Hepatocyte (in vitro differentiated cells): Measurements from ENCODE around the gene NKPD1. TPM values are rescaled to one million over a fixed set of nuclear protein-coding genes. Genes with fewer than 3 reads are reported as not detected.
A peak's percentile ranks its signal among the peaks of the same experiment; 100 is the strongest.

Experiments
- DNase-seq: peaks from one replicate; pipeline ENCODE4 v3.0.0-alpha.2; 2016; ENCODE audit warnings: low spot score
- H2AFZ ChIP-seq: fragments of 200-600 bp; sonication (generic); 2 replicates; pipeline ENCODE4 v1.6.0; 2016; ENCODE audit warnings: antibody characterized with exemption, mild to moderate bottlenecking
- H3K27ac ChIP-seq: fragments of 200-600 bp; sonication (generic); 2 replicates; pipeline ENCODE4 v1.5.1; 2016; ENCODE audit warnings: mild to moderate bottlenecking
- H3K27me3 ChIP-seq: fragments of 200-600 bp; sonication (generic); 2 replicates; pipeline ENCODE4 v1.6.1; 2016
- H3K36me3 ChIP-seq: fragments of 200-600 bp; sonication (generic); replicated peaks from 2 replicates; pipeline ENCODE4 v1.5.1; 2016; ENCODE audit warnings: low read depth; ENCODE audit not compliant: insufficient read depth
- H3K4me1 ChIP-seq: fragments of 200-600 bp; sonication (generic); 2 replicates; pipeline ENCODE4 v1.5.1; 2016; ENCODE audit warnings: mild to moderate bottlenecking, moderate library complexity; ENCODE audit not compliant: insufficient read depth
- H3K4me2 ChIP-seq: fragments of 200-600 bp; sonication (generic); 2 replicates; pipeline ENCODE4 v1.6.0; 2016
- H3K4me3 ChIP-seq: fragments of 200-600 bp; sonication (generic); 2 replicates; pipeline ENCODE4 v1.5.1; 2016; ENCODE audit warnings: mild to moderate bottlenecking
- H3K79me2 ChIP-seq: fragments of 200-600 bp; sonication (generic); 2 replicates; pipeline ENCODE4 v1.6.0; 2017; ENCODE audit warnings: mild to moderate bottlenecking
- H3K9me2 ChIP-seq: fragments of 200-600 bp; sonication (generic); replicated peaks from 2 replicates; pipeline ENCODE4 v1.6.0; 2017; ENCODE audit warnings: mild to moderate bottlenecking; ENCODE audit not compliant: insufficient read depth
- H3K9me3 ChIP-seq: fragments of 200-600 bp; sonication (generic); 2 replicates; pipeline ENCODE4 v1.5.1; 2016; ENCODE audit warnings: low read depth, mild to moderate bottlenecking
- H4K20me1 ChIP-seq: fragments of 200-600 bp; sonication (generic); 2 replicates; pipeline ENCODE4 v1.6.0; 2016; ENCODE audit warnings: mild to moderate bottlenecking; ENCODE audit not compliant: insufficient read depth, poor library complexity, severe bottlenecking
- CTCF ChIP-seq: fragments of 200-600 bp; sonication (generic); IDR thresholded peaks from 2 replicates; pipeline ENCODE4 v1.5.1; 2016; ENCODE audit warnings: antibody characterized with exemption, mild to moderate bottlenecking; ENCODE audit not compliant: poor library complexity
- EZH2 ChIP-seq: fragments of 200-600 bp; sonication (generic); IDR thresholded peaks from 2 replicates; pipeline ENCODE4 v1.6.1; 2016; ENCODE audit warnings: antibody characterized with exemption, mild to moderate bottlenecking, borderline replicate concordance
- EZH2phosphoT487 ChIP-seq: fragments of 200-600 bp; sonication (generic); IDR thresholded peaks from one replicate; pipeline ENCODE4 v1.6.1; 2018; ENCODE audit warnings: antibody characterized with exemption, mild to moderate bottlenecking, low read depth, moderate library complexity; ENCODE audit not compliant: unreplicated experiment, severe bottlenecking
- WGBS: methylation state at CpG from one replicate; pipeline ENCODE4 v1.1.6; 2016; ENCODE audit warnings: low lambda C conversion rate; ENCODE audit errors: missing lambda C conversion rate; 5-methylcytosine and 5-hydroxymethylcytosine counted together
- polyA plus RNA-seq: library from polyadenylated mRNA; unstranded; fragments of >200 nt; fragmentation: Nextera tagmentation; extraction: Ambion mirVana; gene quantifications from 2 replicates; pipeline ENCODE4 v1.2.1, GENCODE V29; 2016
- total RNA-seq: library from RNA; depleted of rRNA; stranded (reverse); fragments of >200 nt; gene quantifications from 2 replicates; pipeline ENCODE4 v1.2.3, GENCODE V29; 2014

The NKPD1 gene
- total and polyA plus RNA-seq, 2 experiments from 2014 or later: 0.27 to 0.50 TPM

GRCh38 chr19:45179072-45179891 lies 18.5 kb upstream of the NKPD1 start:
- H3K9me3 ChIP-seq: no peaks in the 10 kb centered on the region
- peak overlapping the region; percentile 30 for H3K4me3 ChIP-seq
- H3K4me2 ChIP-seq: peak overlapping the region; percentile 95
- peaks cover 45% of the 10 kb centered on the region for H3K79me2 ChIP-seq
- DNase-seq: peak; percentile 81
- H2AFZ ChIP-seq: peak overlapping the region; percentile 28
- TF ChIP-seq EZH2 (no peak), EZH2phosphoT487 (no peak), CTCF (no peak)
- peak overlapping the region; percentile 79 for H3K27ac ChIP-seq
- H3K9me2 ChIP-seq: no peaks in the 10 kb centered on the region
- H3K4me1 ChIP-seq: peaks cover 10% of the 10 kb centered on the region
- H3K36me3 ChIP-seq: no peaks in the 10 kb centered on the region
- no peaks in the 10 kb centered on the region for H3K27me3 ChIP-seq
- 1% methylated on average over 66 of the region's 97 CpGs for WGBS
- H4K20me1 ChIP-seq: no peaks in the 10 kb centered on the region

GRCh38 chr19:45178262-45179071 lies 17.7 kb upstream of the NKPD1 start, which contains the start of gene BLOC1S3:
Gene BLOC1S3 (plus strand): TSS chr19:45178784. CDS start chr19:45179297, 513 bp downstream.
- Histone ChIP-seq H3K4me3 (peak within 1 kb of the TSS; percentile 30), H3K79me2 (peaks cover 45% of the 10 kb centered on the region), H3K36me3 (no peaks in the 10 kb centered on the region), H2AFZ (peak within 1 kb of the TSS; percentile 28), H3K27ac (peak within 1 kb of the TSS; percentile 87), H3K27me3 (no peaks in the 10 kb centered on the region), H3K4me2 (peak within 1 kb of the TSS; percentile 95), H3K9me2 (no peaks in the 10 kb centered on the region), H4K20me1 (no peaks in the 10 kb centered on the region), H3K9me3 (no peaks in the 10 kb centered on the region), H3K4me1 (peaks cover 10% of the 10 kb centered on the region)
- peak; percentile 100 for DNase-seq
- TF ChIP-seq CTCF (peak; percentile 40), EZH2 (no peak), EZH2phosphoT487 (no peak)
- WGBS: 1% methylated on average over 51 of the region's 51 CpGs

GRCh38 chr19:45177817-45178261 lies 17.1 kb upstream of the NKPD1 start, which contains the start of gene TRAPPC6A:
Gene TRAPPC6A (minus strand): TSS chr19:45178237. CDS start chr19:45178218, 19 bp downstream.
- Histone ChIP-seq H3K4me3 (peak within 1 kb of the TSS; percentile 30), H3K4me1 (peaks cover 10% of the 10 kb centered on the region), H3K4me2 (peak within 1 kb of the TSS; percentile 95), H3K9me3 (no peaks in the 10 kb centered on the region), H3K27me3 (no peaks in the 10 kb centered on the region), H2AFZ (peak within 1 kb of the TSS; percentile 28), H3K9me2 (no peaks in the 10 kb centered on the region), H3K79me2 (peaks cover 45% of the 10 kb centered on the region), H4K20me1 (no peaks in the 10 kb centered on the region), H3K27ac (peak within 1 kb of the TSS; percentile 87), H3K36me3 (no peaks in the 10 kb centered on the region)
- no peak for TF ChIP-seq EZH2
- TF ChIP-seq EZH2phosphoT487: no peak
- no peak for TF ChIP-seq CTCF
- no peak for DNase-seq
- WGBS: under 1% methylated on average over 36 of the region's 36 CpGs
